HepG2 (cell line): ENCODE data around the gene C17orf58. TPM values are rescaled to one million over a fixed set of nuclear protein-coding genes. Genes with fewer than 3 reads are reported as not detected.

Experiments
- BCLAF1 ChIP-seq: fragments of 450-650 bp; IDR thresholded peaks from 2 replicates; pipeline ENCODE4 v1.6.1; 2017; ENCODE audit warnings: mild to moderate bottlenecking
- CEBPB ChIP-seq: IDR thresholded peaks from 2 replicates; pipeline ENCODE4 v1.6.1; 2011; ENCODE audit warnings: low read depth, low read length, improper control_type of control experiment, borderline replicate concordance
- CERS6 ChIP-seq: sonication (generic); formaldehyde crosslinking; IDR thresholded peaks from 2 replicates; pipeline ENCODE4 v1.5.0; 2020; ENCODE audit warnings: missing genetic modification reagents
- DMTF1 ChIP-seq: sonication (generic); formaldehyde crosslinking; IDR thresholded peaks from 2 replicates; pipeline ENCODE4 v1.4.0; 2020; ENCODE audit warnings: mild to moderate bottlenecking, missing genetic modification reagents
- DPF2 ChIP-seq: sonication (generic); formaldehyde crosslinking; IDR thresholded peaks from 2 replicates; pipeline ENCODE4 v1.4.0; 2020; ENCODE audit warnings: mild to moderate bottlenecking, low read depth, missing genetic modification reagents, borderline replicate concordance
- GMEB1 ChIP-seq: sonication (generic); formaldehyde crosslinking; IDR thresholded peaks from 2 replicates; pipeline ENCODE4 v1.5.1; 2020; ENCODE audit warnings: missing genetic modification reagents, mild to moderate bottlenecking, borderline replicate concordance
- MTERF4 ChIP-seq: sonication (generic); formaldehyde crosslinking; IDR thresholded peaks from 2 replicates; pipeline ENCODE4 v1.8.0; 2023; ENCODE audit warnings: mild to moderate bottlenecking, missing genetic modification reagents
- TERF1 ChIP-seq: sonication (generic); formaldehyde crosslinking; IDR thresholded peaks from 2 replicates; pipeline ENCODE4 v1.8.0; 2022; ENCODE audit warnings: mild to moderate bottlenecking, missing genetic modification reagents, moderate library complexity
- XBP1 ChIP-seq: sonication (generic); formaldehyde crosslinking; IDR thresholded peaks from 2 replicates; pipeline ENCODE4 v1.5.0; 2020; ENCODE audit warnings: missing genetic modification reagents
- ZFX ChIP-seq: sonication (generic); formaldehyde crosslinking; IDR thresholded peaks from 2 replicates; pipeline ENCODE4 v1.4.0; 2020; ENCODE audit warnings: mild to moderate bottlenecking, low read depth, missing genetic modification reagents, moderate library complexity
- ZNF124 ChIP-seq: sonication (generic); formaldehyde crosslinking; IDR thresholded peaks from 2 replicates; pipeline ENCODE4 v1.4.0; 2020; ENCODE audit warnings: missing genetic modification reagents
- ZNF513 ChIP-seq: sonication (generic); formaldehyde crosslinking; conservative IDR thresholded peaks from 2 replicates; pipeline ENCODE4 v1.5.0; 2020; ENCODE audit warnings: missing genetic modification reagents
- ZNF598 ChIP-seq: sonication (generic); formaldehyde crosslinking; IDR thresholded peaks from 2 replicates; pipeline ENCODE4 v1.5.1; 2020; ENCODE audit warnings: mild to moderate bottlenecking, missing genetic modification reagents, borderline replicate concordance
- ZNF674 ChIP-seq: sonication (generic); formaldehyde crosslinking; IDR thresholded peaks from 2 replicates; pipeline ENCODE4 v1.5.0; 2020; ENCODE audit warnings: low read depth, mild to moderate bottlenecking, missing genetic modification reagents
- ZNF75D ChIP-seq: sonication (generic); formaldehyde crosslinking; IDR thresholded peaks from 2 replicates; pipeline ENCODE4 v1.8.1; 2023; ENCODE audit warnings: missing genetic modification reagents, mild to moderate bottlenecking, borderline replicate concordance
- polyA plus RNA-seq, 8 experiments: library from polyadenylated mRNA; depleted of rRNA in 3 of 8; stranded (reverse) in 7 of 8; unstranded in 1 of 8; fragments of >200 nt; fragmentation: Illumina TruSeq in 4 of 8; extraction: Trizol in 4 of 8; gene quantifications; 2 replicates each; pipeline versions ENCODE4 v1.2.1 to v1.2.3, GENCODE V29; 2011 to 2016; ENCODE audit warnings: low read depth in 4 of 8, missing spikeins in 1 of 8, mixed read lengths in 1 of 8; ENCODE audit not compliant: insufficient read depth in 1 of 8
- total RNA-seq, 5 experiments: library from RNA; depleted of rRNA; stranded (reverse); fragments of >200 nt; fragmentation: Illumina TruSeq; extraction: Trizol; gene quantifications; 2 replicates each; pipeline ENCODE4 v1.2.3, GENCODE V29; 2016; ENCODE audit warnings: low read depth in 1 of 5

C17orf58 gene
- total and polyA plus RNA-seq, 2 of the 13 experiments (the other 11 are each of a cell fraction or from before 2014, with no cell fraction given), result 15.6 to 15.8 TPM

GRCh38 chr17:68035523-68036303, 39.4 kb upstream of the C17orf58 start, which contains the start of gene KPNA2 (continued):
- TF ChIP-seq GMEB1 (CRISPR knock-in tag), result peak; percentile 80
- peak; percentile 100 for TF ChIP-seq ZFX (CRISPR knock-in tag)
- no peak for TF ChIP-seq CERS6 (CRISPR knock-in tag)
- TF ChIP-seq ZNF124 (CRISPR knock-in tag), result no peak
- TF ChIP-seq ZNF598 (CRISPR knock-in tag), result peak; percentile 100
- no peak for TF ChIP-seq CEBPB
- no peak for TF ChIP-seq ZNF674
- TF ChIP-seq TERF1 (CRISPR knock-in tag), result no peak; the same call in 1 of the 2 replicates
- TF ChIP-seq MTERF4 (CRISPR knock-in tag), result peak; percentile 64; the same call in 1 of the 2 replicates
- TF ChIP-seq DMTF1 (CRISPR knock-in tag), result no peak
- TF ChIP-seq BCLAF1, result no peak
- no peak for TF ChIP-seq DPF2
- no peak for TF ChIP-seq ZNF75D (CRISPR knock-in tag)
- TF ChIP-seq ZNF513 (CRISPR knock-in tag), result no peak
- peak; percentile 73; the same call in 1 of the 2 replicates for TF ChIP-seq XBP1 (CRISPR knock-in tag)
